Mesenchymal stem cell (in vitro differentiated cells and primary cell): Measurements from ENCODE around the gene KCNK13.
A peak's percentile ranks its signal among the peaks of the same experiment; 100 is the strongest.

ENCODE experiments used
- DNase-seq: peaks from one replicate; pipeline ENCODE4 v3.0.0-alpha.2; 2013
- H2AFZ ChIP-seq: one replicate; pipeline ENCODE4 v1.6.1; 2013; ENCODE audit warnings: low read depth, mild to moderate bottlenecking, control low read depth, inconsistent platforms, low read length, moderate library complexity
- H2AK5ac ChIP-seq: 2 replicates; pipeline ENCODE4 v1.6.1; 2013; ENCODE audit warnings: low read length, moderate library complexity, mild to moderate bottlenecking, inconsistent platforms; ENCODE audit not compliant: severe bottlenecking
- H2BK120ac ChIP-seq: one replicate; pipeline ENCODE4 v1.6.1; 2013; ENCODE audit warnings: low read depth, mild to moderate bottlenecking, inconsistent platforms, low read length, moderate library complexity
- H2BK12ac ChIP-seq, 2 experiments: one replicate each; pipeline ENCODE4 v1.6.1; 2013; ENCODE audit warnings: inconsistent platforms in 2 of 2, low read length in 2 of 2, mild to moderate bottlenecking in 2 of 2, moderate library complexity in 2 of 2, control low read depth in 1 of 2
- H2BK15ac ChIP-seq: one replicate; pipeline ENCODE4 v1.6.1; 2013; ENCODE audit warnings: mild to moderate bottlenecking, low read depth, inconsistent platforms; ENCODE audit not compliant: poor library complexity, severe bottlenecking
- H2BK5ac ChIP-seq: 2 replicates; pipeline ENCODE4 v1.6.1; 2013; ENCODE audit warnings: low read depth, mild to moderate bottlenecking, low read length, control low read depth, inconsistent platforms; ENCODE audit not compliant: poor library complexity, severe bottlenecking
- H3K14ac ChIP-seq, 2 experiments: one replicate each; pipeline ENCODE4 v1.6.1; 2013; ENCODE audit warnings: inconsistent platforms in 2 of 2, low read length in 2 of 2, control low read depth in 1 of 2, mild to moderate bottlenecking in 1 of 2, moderate library complexity in 1 of 2
- H3K18ac ChIP-seq, 2 experiments: one replicate each; pipeline ENCODE4 v1.6.1; 2013; ENCODE audit warnings: inconsistent platforms in 2 of 2, low read length in 2 of 2, control low read depth in 1 of 2, low read depth in 1 of 2, mild to moderate bottlenecking in 1 of 2
- H3K23ac ChIP-seq, 2 experiments: one replicate each; pipeline ENCODE4 v1.6.1; 2013; ENCODE audit warnings: inconsistent platforms in 2 of 2, low read length in 2 of 2, mild to moderate bottlenecking in 2 of 2, moderate library complexity in 2 of 2, control low read depth in 1 of 2
- H3K27ac ChIP-seq: 2 replicates; pipeline ENCODE4 v1.5.1; 2013; ENCODE audit warnings: mild to moderate bottlenecking, moderate library complexity, low read length, control low read depth, inconsistent platforms; ENCODE audit not compliant: poor library complexity, severe bottlenecking
- H3K27me3 ChIP-seq, 2 experiments: 2 replicates each; pipeline versions ENCODE4 v1.6.1 to v1.7.0; 2013; ENCODE audit warnings: low read length in 2 of 2, mild to moderate bottlenecking in 2 of 2, moderate library complexity in 2 of 2, control low read depth in 1 of 2, inconsistent platforms in 1 of 2; ENCODE audit not compliant: control insufficient read depth in 1 of 2, insufficient read depth in 1 of 2
- H3K36me3 ChIP-seq, 2 experiments: 2 replicates each; pipeline versions ENCODE4 v1.6.1 to v1.7.0; 2013; ENCODE audit warnings: low read length in 2 of 2, control low read depth in 1 of 2, inconsistent platforms in 1 of 2, low read depth in 1 of 2, mild to moderate bottlenecking in 1 of 2; ENCODE audit not compliant: insufficient read depth in 2 of 2, control insufficient read depth in 1 of 2
- H3K4ac ChIP-seq, 2 experiments: one replicate each; pipeline ENCODE4 v1.6.1; 2013; ENCODE audit warnings: inconsistent platforms in 2 of 2, low read length in 2 of 2, mild to moderate bottlenecking in 2 of 2, moderate library complexity in 2 of 2, control low read depth in 1 of 2, low read depth in 1 of 2
- H3K4me1 ChIP-seq: 2 replicates; pipeline ENCODE4 v1.6.1; 2013; ENCODE audit warnings: low read depth, low read length, control low read depth; ENCODE audit not compliant: control insufficient read depth, insufficient read depth
- H3K4me2 ChIP-seq: 2 replicates; pipeline ENCODE4 v1.6.1; 2013; ENCODE audit warnings: low read length, mild to moderate bottlenecking, inconsistent platforms; ENCODE audit not compliant: poor library complexity, severe bottlenecking
- H3K4me3 ChIP-seq, 2 experiments: 2 replicates each; pipeline versions ENCODE4 v1.5.1 to v1.7.0; 2013; ENCODE audit warnings: low read length in 2 of 2, mild to moderate bottlenecking in 2 of 2, control low read depth in 1 of 2, low read depth in 1 of 2; ENCODE audit not compliant: insufficient read depth in 1 of 2
- H3K79me1 ChIP-seq: replicated peaks from 2 replicates; pipeline ENCODE4 v1.6.1; 2013; ENCODE audit warnings: mild to moderate bottlenecking, control low read depth, low read length, inconsistent platforms; ENCODE audit not compliant: poor library complexity, severe bottlenecking
- H3K9ac ChIP-seq: 2 replicates; pipeline ENCODE4 v1.7.0; 2013; ENCODE audit warnings: mild to moderate bottlenecking, low read length, moderate library complexity
- H3K9me3 ChIP-seq: 2 replicates; pipeline ENCODE4 v1.7.0; 2013; ENCODE audit warnings: mild to moderate bottlenecking, low read length; ENCODE audit not compliant: control insufficient read depth
- H4K8ac ChIP-seq: one replicate; pipeline ENCODE4 v1.6.1; 2013; ENCODE audit warnings: inconsistent platforms, mild to moderate bottlenecking, low read length, moderate library complexity
- H4K91ac ChIP-seq: one replicate; pipeline ENCODE4 v1.6.1; 2013; ENCODE audit warnings: mild to moderate bottlenecking, low read length, inconsistent platforms
- WGBS: methylation state at CpG from one replicate; pipeline ENCODE4 v1.1.7; 2013; ENCODE audit warnings: mixed read lengths; 5-methylcytosine and 5-hydroxymethylcytosine counted together

The KCNK13 gene

GRCh38 chr14:90137807-90138206, 76.0 kb downstream of the KCNK13 start:
- Histone ChIP-seq H4K91ac (no peak overlapping the region), H3K9me3 (no peaks in the 10 kb centered on the region), H3K23ac (no peak overlapping the region), H3K27me3 (peaks cover 0 to 7% of the 10 kb centered on the region in 2 experiments), H2AK5ac (no peak overlapping the region), H2AFZ (no peak overlapping the region), H2BK15ac (no peak overlapping the region), H2BK120ac (no peak overlapping the region), H3K4ac (no peak overlapping the region), H3K9ac (no peak overlapping the region), H4K8ac (no peak overlapping the region), H3K4me2 (no peak overlapping the region), H3K4me1 (peaks cover 3% of the 10 kb centered on the region), H3K4me3 (no peak overlapping the region), H2BK12ac (no peak overlapping the region), H3K27ac (no peak overlapping the region), H2BK5ac (no peak overlapping the region), H3K36me3 (no peaks in the 10 kb centered on the region), H3K18ac (no peak overlapping the region), H3K14ac (no peak overlapping the region), H3K79me1 (no peaks in the 10 kb centered on the region)
- 59% methylated on average over 4 of the region's 4 CpGs for WGBS
- DNase-seq: peak; percentile 1

- H3K23ac ChIP-seq: no peak overlapping the region
- H3K4me2 ChIP-seq: no peak overlapping the region
- no peak overlapping the region for H2BK12ac ChIP-seq
- H3K9ac ChIP-seq: no peak overlapping the region
- no peak overlapping the region for H3K18ac ChIP-seq
- H3K27ac ChIP-seq: no peak overlapping the region
- H4K91ac ChIP-seq: peak overlapping the region; percentile 21
- H3K14ac ChIP-seq: no peak overlapping the region
- no peak overlapping the region for H2AK5ac ChIP-seq
- DNase-seq: no peak
- H4K8ac ChIP-seq: no peak overlapping the region
- no peaks in the 10 kb centered on the region for H3K79me1 ChIP-seq
- no peaks in the 10 kb centered on the region for H3K9me3 ChIP-seq
- H2AFZ ChIP-seq: no peak overlapping the region
- H2BK120ac ChIP-seq: no peak overlapping the region
- no peak overlapping the region for H2BK15ac ChIP-seq
- no peaks in the 10 kb centered on the region for H3K36me3 ChIP-seq
- H3K4me3 ChIP-seq: no peak overlapping the region
- H3K27me3 ChIP-seq: peaks cover 0 to 3% of the 10 kb centered on the region in 2 experiments
- H3K4ac ChIP-seq: no peak overlapping the region
- peaks cover 3% of the 10 kb centered on the region for H3K4me1 ChIP-seq
- 58% methylated on average over 3 of the region's 6 CpGs for WGBS
- no peak overlapping the region for H2BK5ac ChIP-seq
Measured at GRCh38 chr14:90139199-90139598, 77.4 kb downstream of the KCNK13 start.

- H4K8ac ChIP-seq: no peak overlapping the region
- H2BK12ac ChIP-seq: no peak overlapping the region
- peak; percentile 1 for DNase-seq
- H3K27me3 ChIP-seq: no peaks in the 10 kb centered on the region
- no peak overlapping the region for H2BK120ac ChIP-seq
- H3K4me3 ChIP-seq: no peak overlapping the region
- no peak overlapping the region for H2BK15ac ChIP-seq
- no peaks in the 10 kb centered on the region for H3K9me3 ChIP-seq
- H3K23ac ChIP-seq: no peak overlapping the region
- no peaks in the 10 kb centered on the region for H3K79me1 ChIP-seq
- H2BK5ac ChIP-seq: no peak overlapping the region
- H3K4me2 ChIP-seq: no peak overlapping the region
- no peak overlapping the region for H2AFZ ChIP-seq
- H3K9ac ChIP-seq: no peak overlapping the region
- H3K27ac ChIP-seq: no peak overlapping the region
- H3K36me3 ChIP-seq: no peaks in the 10 kb centered on the region
- no peak overlapping the region for H3K4ac ChIP-seq
- no peak overlapping the region for H2AK5ac ChIP-seq
- H4K91ac ChIP-seq: no peak overlapping the region
- H3K18ac ChIP-seq: no peak overlapping the region
- H3K14ac ChIP-seq: no peak overlapping the region
- 77% methylated on average over 9 of the region's 12 CpGs for WGBS
- H3K4me1 ChIP-seq: peaks cover 3% of the 10 kb centered on the region
Measured at GRCh38 chr14:90140298-90140955, 78.6 kb downstream of the KCNK13 start.

- Histone ChIP-seq H3K23ac (no peak overlapping the region), H3K79me1 (no peaks in the 10 kb centered on the region), H2BK5ac (no peak overlapping the region), H3K4me1 (peaks cover 3% of the 10 kb centered on the region), H3K14ac (no peak overlapping the region), H2BK12ac (no peak overlapping the region), H2AFZ (no peak overlapping the region), H4K91ac (no peak overlapping the region), H3K4me2 (no peak overlapping the region), H3K4me3 (no peak overlapping the region), H2AK5ac (no peak overlapping the region), H3K9me3 (no peaks in the 10 kb centered on the region), H4K8ac (no peak overlapping the region), H2BK120ac (no peak overlapping the region), H3K9ac (no peak overlapping the region), H3K4ac (no peak overlapping the region), H3K27ac (no peak overlapping the region), H3K36me3 (no peaks in the 10 kb centered on the region), H3K27me3 (no peaks in the 10 kb centered on the region), H2BK15ac (no peak overlapping the region), H3K18ac (no peak overlapping the region)
- 75% methylated on average over 4 of the region's 5 CpGs for WGBS
- DNase-seq: peak; percentile 14
Measured at GRCh38 chr14:90140956-90141316, 79.1 kb downstream of the KCNK13 start.
